Osteocyte (in vitro differentiated cells): ENCODE results near the gene EBNA1BP2. TPM values are rescaled to one million over a fixed set of nuclear protein-coding genes. Genes with fewer than 3 reads are reported as not detected.
"Not testable (repeated sequence)": the region's sequence is repeated elsewhere in the genome, so short reads cannot be mapped to it uniquely, and the experiment has no call there.

Source experiments
- DNase-seq: peaks from one replicate; pipeline ENCODE4 v3.0.0; 2021; ENCODE audit warnings: mixed read lengths; ENCODE audit not compliant: unreplicated experiment; ENCODE audit errors: extremely low spot score
- H3K27ac Mint-ChIP-seq: one replicate; pipeline ENCODE4 v1.8.0; 2021; ENCODE audit warnings: mild to moderate bottlenecking, mixed read lengths; ENCODE audit not compliant: unreplicated experiment
- H3K27me3 Mint-ChIP-seq: one replicate; pipeline ENCODE4 v1.8.0; 2021; ENCODE audit warnings: mixed read lengths; ENCODE audit not compliant: unreplicated experiment
- H3K36me3 Mint-ChIP-seq: one replicate; pipeline ENCODE4 v1.8.0; 2021; ENCODE audit warnings: mixed read lengths; ENCODE audit not compliant: unreplicated experiment
- H3K4me1 Mint-ChIP-seq: one replicate; pipeline ENCODE4 v1.8.0; 2021; ENCODE audit warnings: mixed read lengths; ENCODE audit not compliant: unreplicated experiment
- H3K4me3 Mint-ChIP-seq: one replicate; pipeline ENCODE4 v1.8.0; 2021; ENCODE audit warnings: mild to moderate bottlenecking, moderate library complexity, mixed read lengths; ENCODE audit not compliant: unreplicated experiment
- H3K9me3 Mint-ChIP-seq: one replicate; pipeline ENCODE4 v1.8.0; 2021; ENCODE audit warnings: mixed read lengths; ENCODE audit not compliant: unreplicated experiment
- CTCF ChIP-seq: fragments of 200-600 bp; sonication (generic); IDR thresholded peaks from 2 replicates; pipeline ENCODE4 v1.5.0; 2021; ENCODE audit warnings: antibody characterized with exemption, mild to moderate bottlenecking, moderate library complexity
- total RNA-seq: library from RNA; stranded (reverse); gene quantifications from 2 replicates; pipeline ENCODE4 v1.2.1, GENCODE V29; 2021

The EBNA1BP2 gene
- total RNA-seq, 1 donor from 2014 or later: 38.3 TPM

- Mint-ChIP-seq H3K27me3 (no peaks in the 10 kb centered on the region), H3K4me1 (peaks cover 9% of the 10 kb centered on the region), H3K27ac (no peak overlapping the region), H3K4me3 (no peak overlapping the region), H3K9me3 (no peaks in the 10 kb centered on the region), H3K36me3 (no peaks in the 10 kb centered on the region)
- no peak for DNase-seq
- no peak for TF ChIP-seq CTCF
These were observed 42.7 kb upstream of the EBNA1BP2 start for GRCh38 chr1:43214501-43215444.

GRCh38 chr1:43208277-43208676 lies 36.2 kb upstream of the EBNA1BP2 start:
- H3K9me3 Mint-ChIP-seq, H3K27ac Mint-ChIP-seq, DNase-seq: not testable (repeated sequence)

GRCh38 chr1:43207229-43207853 lies 35.3 kb upstream of the EBNA1BP2 start:
- Mint-ChIP-seq H3K4me3 (peak overlapping the region; percentile 51), H3K27me3 (no peaks in the 10 kb centered on the region), H3K9me3 (peaks cover 3% of the 10 kb centered on the region), H3K36me3 (no peaks in the 10 kb centered on the region), H3K4me1 (peaks cover 39% of the 10 kb centered on the region), H3K27ac (peak overlapping the region; percentile 97)
- TF ChIP-seq CTCF: no peak
- DNase-seq: no peak

More at GRCh38 chr1:43208277-43208676, 36.2 kb upstream of the EBNA1BP2 start:
- not testable (repeated sequence) for H3K4me3 Mint-ChIP-seq, H3K27me3 Mint-ChIP-seq, H3K36me3 Mint-ChIP-seq
- H3K4me1 Mint-ChIP-seq: peaks cover 39% of the 10 kb centered on the region

- DNase-seq: no peak
- TF ChIP-seq CTCF: no peak
- Mint-ChIP-seq H3K27ac (peak overlapping the region; percentile 97), H3K36me3 (no peaks in the 10 kb centered on the region), H3K4me3 (peak overlapping the region; percentile 51), H3K4me1 (peaks cover 39% of the 10 kb centered on the region), H3K27me3 (no peaks in the 10 kb centered on the region), H3K9me3 (peaks cover 3% of the 10 kb centered on the region)
These were observed 34.6 kb upstream of the EBNA1BP2 start for GRCh38 chr1:43206600-43207228.

- H3K4me3 Mint-ChIP-seq: peak overlapping the region; percentile 17
- no peak for DNase-seq
- H3K27ac Mint-ChIP-seq: peak overlapping the region; percentile 97
- no peaks in the 10 kb centered on the region for H3K36me3 Mint-ChIP-seq
- peaks cover 3% of the 10 kb centered on the region for H3K9me3 Mint-ChIP-seq
- TF ChIP-seq CTCF: no peak
- H3K27me3 Mint-ChIP-seq: no peaks in the 10 kb centered on the region
- peaks cover 39% of the 10 kb centered on the region for H3K4me1 Mint-ChIP-seq
These were observed 33.6 kb upstream of the EBNA1BP2 start for GRCh38 chr1:43205671-43206070.
